NCI-H2196 (cell line): Measurements from ENCODE around the gene SPATA12.
A peak's percentile ranks its signal among the peaks of the same experiment; 100 is the strongest.

Experiments
- DNase-seq: peaks from one replicate; lab custom pipeline; 2025; ENCODE audit not compliant: unreplicated experiment; lab: John Stamatoyannopoulos, UW

SPATA12 gene, protein sequence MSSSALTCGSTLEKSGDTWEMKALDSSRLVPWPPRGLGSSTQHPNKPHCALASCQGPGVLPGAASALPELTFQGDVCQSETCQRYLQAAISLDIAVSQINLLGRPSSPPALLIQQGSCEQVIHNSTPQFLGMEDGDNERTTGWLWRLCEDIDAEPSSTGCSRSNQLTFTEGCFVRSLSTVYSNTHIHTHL

DNA sequence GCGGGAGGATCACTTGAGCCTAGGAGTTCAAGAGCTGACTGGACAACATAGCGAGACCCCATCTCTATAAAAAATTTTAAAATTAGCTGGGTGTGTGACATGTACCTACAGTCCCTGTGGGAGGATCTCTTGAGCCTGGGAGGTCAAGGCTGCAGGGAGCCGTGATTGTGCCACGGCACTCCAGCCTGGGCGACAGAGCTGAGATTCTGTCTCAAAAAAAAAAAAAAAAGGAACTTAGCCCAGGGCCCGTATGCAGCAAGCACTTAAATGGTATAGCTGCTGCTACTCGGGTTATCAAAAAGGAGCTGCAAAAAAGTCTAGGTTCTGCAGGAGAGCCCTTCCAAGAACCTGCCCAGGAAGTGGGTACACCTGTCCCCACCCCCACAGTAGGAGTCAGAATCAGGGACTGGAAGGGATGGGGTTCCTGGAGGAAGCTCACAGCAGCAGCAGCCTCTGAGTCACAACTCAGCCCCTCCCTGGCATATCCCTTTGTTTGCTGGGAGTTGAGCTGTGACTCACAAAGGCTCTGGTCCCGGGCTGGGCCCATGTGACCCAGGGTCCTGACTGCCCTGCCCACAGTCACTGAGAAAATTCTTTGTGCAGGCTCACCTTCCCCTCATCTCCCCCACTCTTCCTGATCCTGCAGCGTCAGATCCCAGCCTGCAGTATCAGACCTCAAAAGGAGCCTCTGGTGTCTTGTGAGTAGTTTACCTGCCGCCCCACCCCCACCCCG, at the start of gene SPATA12:
Gene SPATA12, plus strand, starts transcription at position 576 of the 733 bp plus-strand sequence. CDS start 13,031 bp downstream, outside the sequence.
- peak; percentile 57 for DNase-seq

DNA sequence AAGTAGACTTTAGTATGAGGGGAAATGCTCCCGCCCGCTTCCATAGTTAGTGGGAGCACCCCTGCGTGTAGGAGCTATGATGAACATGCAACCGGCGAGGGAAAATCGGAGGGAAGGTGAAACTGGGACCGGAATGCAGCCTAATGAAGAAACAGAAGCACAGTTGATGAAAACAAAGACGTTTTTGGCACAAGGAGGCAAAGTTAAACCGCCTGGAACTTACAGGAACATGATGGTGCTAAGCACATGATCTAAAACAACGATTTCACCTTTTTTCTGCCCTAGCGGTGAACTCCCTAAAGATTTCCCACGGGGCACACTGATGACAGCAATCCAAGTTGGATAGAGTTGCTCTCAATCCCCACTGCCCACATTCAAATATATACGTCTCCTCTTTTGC, 49.4 kb upstream of the SPATA12 start:
- DNase-seq = no peak

DNA sequence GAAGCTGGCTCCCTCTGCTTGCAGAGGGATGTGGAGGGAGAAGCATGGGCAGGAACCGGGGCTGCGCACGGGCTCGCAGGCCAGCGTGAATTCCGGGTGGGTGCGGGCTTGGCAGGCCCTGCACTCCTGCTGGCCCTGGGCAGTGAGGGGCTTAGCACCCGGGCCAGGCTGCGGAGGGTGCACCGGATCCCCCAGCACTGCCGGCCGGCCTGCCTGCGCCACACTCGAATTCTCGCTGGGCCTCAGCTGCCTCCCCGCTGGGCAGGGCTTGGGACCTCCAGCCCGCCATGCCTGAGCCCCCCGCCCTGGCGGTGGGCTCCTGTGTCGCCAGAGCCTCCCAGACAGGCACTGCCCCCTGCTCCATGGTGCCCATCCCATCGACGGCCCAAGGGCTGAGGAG, 47.6 kb upstream of the SPATA12 start:
- DNase-seq = no peak

DNA sequence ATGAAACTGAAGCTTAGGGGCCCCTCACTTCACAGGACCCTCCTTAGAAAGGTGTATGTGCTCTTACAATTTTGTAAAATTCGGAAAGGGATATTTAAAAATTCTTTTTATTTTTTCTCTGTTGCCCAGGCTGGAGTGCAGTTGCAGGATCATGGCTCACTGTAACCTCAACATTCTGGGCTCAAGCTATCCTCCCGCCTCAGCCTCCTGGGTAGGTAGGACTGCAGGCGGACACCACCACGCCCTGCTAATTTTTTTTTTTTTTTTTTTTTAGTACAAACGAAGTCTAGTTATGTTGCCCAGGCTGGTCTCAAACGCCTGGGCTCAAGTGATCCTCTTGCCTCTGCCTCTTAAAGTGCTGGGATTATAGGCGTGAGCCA, 45.1 kb upstream of the SPATA12 start:
- no peak for DNase-seq

DNA sequence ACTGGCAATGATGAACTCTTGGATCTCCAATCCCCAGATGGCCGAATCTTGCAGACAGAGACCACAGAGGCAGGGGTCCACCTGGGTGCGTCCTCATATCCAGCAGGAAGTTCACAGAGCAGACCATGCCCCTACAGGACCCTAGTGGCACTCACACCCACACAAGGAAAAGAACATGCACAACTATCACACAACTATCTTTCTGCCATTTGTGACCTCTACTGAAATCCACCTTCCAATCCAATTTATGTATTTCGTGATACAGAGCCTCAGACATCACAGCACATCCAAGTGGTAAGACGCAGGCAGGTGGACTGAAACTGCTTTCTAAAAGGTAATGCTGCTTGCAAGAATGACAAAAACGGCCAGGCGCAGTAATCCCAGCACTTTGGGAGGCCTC, 44.6 kb upstream of the SPATA12 start:
- DNase-seq = no peak

DNA sequence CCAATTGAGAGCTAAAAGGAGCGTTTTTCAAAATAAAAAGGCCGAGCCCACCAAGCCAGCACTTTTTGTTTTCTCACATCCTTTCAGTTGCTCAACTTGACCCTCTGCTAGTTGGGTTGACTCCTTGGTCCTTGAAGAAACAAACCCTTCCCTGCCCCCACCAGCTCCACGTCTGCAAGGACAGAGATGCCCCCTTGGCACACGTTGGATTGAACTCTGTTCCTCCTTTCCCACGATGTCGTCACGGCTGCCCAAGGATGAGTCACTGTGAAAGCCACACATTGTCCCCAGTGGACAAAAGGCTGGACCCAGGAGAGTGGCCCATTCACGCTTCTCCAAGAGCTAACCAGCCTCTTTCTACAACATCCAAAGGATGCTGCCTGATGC, 43.0 kb upstream of the SPATA12 start:
- DNase-seq = no peak

DNA sequence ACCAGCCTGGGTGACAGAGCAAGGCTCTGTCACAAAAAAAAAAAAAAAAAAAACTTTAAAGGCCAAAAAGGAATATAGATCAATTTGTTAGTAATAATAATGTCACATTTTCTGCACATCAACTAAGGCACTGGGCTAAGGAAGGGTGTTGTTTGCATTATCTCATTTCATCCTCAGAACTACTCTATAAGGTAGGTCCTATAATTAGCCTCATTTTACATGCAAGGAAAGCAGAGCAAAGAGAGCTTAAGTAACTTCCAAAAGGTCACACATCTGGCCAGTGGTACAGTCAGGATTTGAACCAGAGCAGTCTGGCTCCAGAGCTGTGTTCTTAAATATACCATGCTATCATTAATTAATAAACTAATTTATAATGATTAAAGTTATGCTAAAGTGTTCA, 42.2 kb upstream of the SPATA12 start:
- no peak for DNase-seq

DNA sequence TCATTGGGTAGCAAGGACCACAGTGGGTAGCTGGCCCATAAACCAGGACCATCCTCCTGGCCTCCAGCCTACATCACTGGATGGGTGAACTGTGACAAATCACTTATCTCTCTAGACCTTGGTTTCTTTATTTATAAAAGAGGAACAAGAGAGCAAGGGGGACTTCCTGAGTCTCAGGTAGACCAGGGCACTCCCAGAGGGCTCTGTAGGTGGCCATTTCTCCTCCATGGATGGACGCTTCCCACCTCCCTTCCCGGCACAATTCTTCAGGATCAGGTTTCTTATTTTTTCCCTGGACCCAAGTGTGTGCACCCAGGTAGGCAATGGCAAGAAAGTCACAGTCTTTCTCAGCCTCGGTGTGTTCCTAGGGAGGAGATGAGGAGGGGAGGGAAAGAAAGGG, 41.4 kb upstream of the SPATA12 start:
- DNase-seq = no peak

DNA sequence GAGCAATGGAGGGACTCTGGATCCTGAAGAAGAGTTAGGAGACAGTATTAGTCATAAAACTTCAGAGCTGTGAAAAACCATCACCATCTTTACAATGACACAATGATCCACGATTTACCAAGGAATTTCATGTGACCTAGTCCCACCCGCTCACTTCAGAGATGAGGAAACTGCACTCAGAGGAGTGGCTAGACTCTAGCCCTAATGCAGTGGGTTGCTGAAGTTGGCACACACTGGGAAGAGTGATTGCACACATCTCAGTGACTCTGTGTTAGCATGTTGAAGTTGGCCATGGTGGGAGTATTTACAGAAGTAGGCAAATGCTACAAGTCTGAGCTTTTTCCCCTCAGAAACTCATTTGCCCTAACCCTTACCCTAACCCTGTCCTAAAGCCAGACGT, 35.2 kb upstream of the SPATA12 start:
- no peak for DNase-seq

DNA sequence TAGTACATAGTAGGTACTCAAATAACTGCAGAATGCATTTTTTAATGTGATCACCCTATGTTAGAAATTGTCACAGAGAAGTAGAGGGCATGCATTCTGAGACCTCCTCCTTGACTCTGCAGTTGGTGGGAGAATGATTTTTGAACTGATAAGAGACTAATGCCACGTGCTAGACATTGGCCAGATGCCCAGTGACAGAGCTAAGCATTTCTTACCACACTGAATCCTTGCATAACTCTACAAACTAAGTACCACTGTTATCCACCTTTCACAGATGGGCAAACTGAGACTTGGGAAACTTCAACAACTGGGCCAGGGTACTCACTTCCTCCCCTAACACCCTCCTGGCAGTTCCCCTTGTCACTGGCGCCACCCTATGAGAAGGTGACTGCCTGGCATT, 33.5 kb upstream of the SPATA12 start:
- DNase-seq = no peak

DNA sequence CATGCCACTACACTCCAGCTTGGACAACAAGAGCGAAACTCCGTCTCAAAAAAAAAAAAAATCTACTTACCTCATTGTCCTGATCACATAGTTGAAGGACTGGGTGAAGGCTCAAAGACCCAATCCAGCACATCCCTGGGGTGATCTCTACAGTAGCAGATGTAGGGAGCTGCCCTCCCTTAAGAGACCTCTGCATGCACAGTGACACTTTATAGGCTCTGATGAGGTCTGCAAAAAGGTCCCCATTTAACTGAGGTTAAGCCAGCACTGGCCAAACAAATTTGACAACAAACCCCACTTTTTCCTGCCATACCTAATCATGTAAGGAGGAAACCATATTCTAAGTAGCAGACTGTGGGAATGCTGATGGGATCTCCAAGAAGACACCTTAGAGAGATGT, 31.1 kb upstream of the SPATA12 start:
- no peak for DNase-seq

DNA sequence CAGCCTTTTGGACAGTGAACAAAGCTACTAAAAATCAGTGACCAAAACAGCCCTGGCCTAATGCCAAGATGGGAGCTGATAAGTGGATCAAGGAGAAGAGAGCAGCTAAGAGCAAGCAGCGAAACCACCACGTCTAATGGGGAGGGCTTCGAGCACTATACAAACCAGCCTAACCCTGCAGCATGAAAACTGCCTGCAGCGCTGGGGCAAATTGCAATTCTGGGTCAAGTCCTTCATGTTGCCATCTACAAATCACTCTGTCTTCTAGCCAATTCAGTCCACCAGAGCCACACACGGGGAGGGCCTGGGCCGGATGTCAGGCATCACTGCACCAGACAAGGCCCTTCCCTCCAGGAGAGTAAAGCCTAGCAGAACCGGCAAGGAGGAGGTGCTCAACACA, 30.5 kb upstream of the SPATA12 start:
- DNase-seq = peak; percentile 62

DNA sequence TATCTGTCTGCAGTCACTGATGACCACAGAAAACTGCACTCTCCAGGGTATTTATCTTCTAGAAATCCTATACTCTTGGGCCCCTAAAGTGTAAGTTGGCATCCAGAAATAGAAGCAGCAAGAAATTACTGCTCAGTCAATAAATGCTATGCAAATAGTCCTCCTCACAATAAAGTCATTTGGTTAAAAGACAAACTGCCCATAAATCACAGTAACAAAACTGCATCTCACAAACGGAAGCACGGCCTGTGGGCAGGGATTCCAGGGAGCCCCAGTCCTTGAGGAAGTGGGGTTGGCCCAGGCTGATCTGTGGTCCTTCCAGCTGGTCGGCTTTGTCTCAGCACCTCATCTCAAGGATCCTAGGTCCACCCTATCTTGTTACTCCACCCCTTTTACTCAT, 29.7 kb upstream of the SPATA12 start:
- no peak for DNase-seq

DNA sequence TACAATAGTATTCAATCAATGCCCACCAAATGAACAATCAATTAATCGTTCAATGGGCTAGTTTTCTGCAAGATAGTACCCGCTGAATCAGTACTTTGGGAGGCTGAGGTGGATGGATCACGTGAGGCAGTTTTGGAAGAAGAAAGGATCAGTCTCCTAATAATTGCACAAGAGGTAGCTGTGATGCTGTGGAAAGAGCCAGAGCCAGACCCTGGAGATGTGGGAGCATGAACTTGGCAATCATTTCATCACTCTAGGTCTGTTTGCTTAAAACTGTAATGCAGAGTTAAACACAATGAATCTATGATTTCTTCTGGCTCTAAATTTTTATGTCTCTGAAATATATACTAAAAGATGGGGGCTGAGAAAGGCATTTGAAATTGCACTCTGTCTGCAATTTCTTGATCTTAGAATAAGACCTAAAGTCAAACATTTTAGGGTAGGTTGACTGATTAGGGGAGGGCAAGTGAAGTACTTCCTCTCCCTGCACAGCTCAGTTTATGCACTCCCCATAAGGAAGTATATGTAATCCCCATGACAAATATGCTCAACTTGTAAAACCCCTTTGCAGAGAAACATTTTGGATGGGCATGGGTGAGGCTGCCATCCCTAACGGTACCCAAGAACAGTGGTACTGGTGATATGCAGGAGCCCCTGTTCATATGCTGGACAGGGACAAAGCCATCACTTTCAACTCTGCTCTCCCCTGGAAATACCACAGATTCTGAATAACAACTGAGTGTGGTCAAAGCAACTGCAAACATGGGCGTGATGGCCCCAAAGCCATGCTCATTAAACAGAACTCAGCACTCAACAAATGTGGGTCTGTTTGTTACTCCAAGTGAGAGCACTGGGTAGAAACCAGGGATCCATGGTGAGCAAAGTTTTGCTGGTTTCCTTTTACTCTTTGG, 28.6 kb upstream of the SPATA12 start:
- no peak for DNase-seq

DNA sequence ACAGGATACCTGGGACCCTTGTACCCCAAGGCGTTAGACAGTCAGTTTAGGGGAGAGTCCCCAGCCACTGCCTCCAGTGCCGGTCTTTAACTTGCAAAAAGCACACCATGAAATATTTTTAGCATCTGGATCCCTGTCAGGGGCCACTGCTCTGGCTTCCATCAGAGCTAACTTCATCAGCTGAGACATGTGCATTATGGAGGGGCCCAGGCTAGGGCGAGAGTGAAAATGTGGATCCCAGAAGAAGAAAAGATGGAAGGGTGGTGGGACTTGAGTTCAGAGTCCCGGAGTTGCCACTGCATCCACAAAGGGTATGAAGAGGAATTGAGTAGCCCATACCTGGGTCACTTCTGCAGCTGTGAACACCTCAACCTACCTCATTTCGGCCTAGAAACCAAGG, 23.5 kb upstream of the SPATA12 start:
- no peak for DNase-seq

DNA sequence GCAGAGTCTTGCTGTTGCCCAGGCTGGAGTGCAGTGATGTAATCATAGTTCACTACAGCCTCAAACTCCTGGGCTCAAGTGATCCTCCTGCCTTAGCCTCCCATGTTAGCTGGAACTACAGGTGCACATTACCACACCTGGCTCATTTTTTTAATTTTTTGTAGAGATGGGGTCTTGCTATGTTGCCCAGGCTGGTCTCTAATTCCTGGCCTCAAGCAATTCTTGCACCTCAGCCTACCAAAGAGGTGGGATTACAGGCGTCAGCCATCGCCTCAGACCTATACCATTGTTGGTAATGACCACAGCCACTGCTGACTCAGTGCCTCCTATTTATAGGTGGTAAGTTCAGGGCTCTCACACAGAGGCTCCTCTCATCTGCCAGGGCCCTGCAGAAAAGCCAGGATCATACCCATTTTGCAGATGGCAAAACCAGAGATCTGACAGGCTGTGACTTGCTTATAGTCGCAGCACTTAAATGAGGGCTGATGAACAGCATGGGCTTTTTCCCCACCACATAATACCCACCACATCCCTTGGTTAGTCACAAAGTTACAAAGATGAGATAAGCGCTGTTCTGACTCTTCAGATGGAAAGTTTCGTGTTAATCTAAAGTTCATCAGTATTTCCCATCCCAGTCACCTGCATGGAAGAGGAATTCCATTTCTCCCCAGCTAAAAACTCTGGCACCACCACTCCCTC, 21.8 kb upstream of the SPATA12 start:
- no peak for DNase-seq

DNA sequence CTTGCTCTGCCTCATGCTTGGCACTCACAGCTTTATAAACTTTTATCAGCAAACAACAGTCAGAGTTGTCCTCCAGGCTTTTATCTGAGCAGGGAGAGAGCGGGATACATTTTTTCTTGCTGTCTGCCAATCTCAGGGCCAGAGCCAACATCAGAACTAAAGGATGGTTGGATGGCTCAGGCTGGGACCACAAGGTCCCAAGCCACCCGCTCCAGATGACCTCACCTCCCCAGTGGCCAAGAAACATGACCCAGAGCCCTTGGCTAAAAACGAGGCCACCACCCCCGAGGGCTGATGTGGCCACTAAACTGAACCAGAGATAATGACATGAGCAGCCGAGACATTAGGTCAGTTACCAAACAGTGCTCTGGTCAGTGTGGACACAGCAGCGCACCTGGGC, 18.8 kb upstream of the SPATA12 start:
- no peak for DNase-seq

DNA sequence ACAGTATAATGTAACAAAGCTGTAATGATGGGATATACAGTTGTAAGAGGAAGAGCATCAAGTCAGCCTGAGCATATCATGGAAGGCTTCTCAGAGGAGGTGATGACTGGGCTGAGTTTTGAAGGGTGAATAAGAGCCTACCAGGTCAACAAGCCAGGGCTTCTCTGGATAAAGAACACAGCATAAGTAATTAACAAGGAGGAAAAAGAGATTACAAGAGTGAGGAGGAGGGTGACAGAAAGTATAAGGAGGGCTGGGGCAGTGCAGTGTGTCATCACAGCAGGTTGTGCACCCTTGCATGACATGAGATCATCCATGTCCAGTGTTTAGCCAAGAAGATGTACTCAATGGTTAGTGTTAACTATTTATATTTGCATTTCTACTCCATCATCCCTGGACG, 16.9 kb upstream of the SPATA12 start:
- DNase-seq = no peak

DNA sequence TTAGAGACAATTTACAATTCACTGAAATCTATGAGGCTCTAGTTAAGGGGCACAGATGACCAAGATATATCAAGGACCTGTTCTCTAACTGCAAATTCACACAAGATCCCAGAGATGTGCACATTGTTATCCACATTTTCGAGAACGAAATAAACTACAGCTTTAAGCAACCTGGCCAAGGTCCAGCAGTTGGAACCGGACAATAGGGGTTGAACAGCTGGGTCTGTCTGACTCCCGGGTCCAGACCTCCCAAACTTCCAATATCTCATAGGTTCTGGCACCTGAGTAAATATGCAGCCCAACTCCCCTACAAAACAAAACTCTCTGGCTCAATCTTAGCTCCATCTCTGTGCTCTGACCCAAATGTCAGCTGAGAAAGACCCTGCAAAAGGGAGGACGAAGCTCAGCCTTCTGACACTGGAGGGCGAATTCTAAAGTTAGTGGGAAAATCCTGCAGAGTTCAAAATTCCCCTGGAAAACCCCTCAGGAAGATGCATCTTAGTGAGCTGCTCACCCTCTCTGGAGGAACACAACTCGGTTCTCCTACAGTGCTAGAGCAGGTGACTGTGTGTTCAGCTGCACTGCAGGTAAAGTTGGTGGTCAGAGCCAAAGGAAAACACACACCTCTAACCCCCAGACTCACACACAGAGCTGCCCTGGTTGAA, 14.2 kb upstream of the SPATA12 start:
- no peak for DNase-seq

DNA sequence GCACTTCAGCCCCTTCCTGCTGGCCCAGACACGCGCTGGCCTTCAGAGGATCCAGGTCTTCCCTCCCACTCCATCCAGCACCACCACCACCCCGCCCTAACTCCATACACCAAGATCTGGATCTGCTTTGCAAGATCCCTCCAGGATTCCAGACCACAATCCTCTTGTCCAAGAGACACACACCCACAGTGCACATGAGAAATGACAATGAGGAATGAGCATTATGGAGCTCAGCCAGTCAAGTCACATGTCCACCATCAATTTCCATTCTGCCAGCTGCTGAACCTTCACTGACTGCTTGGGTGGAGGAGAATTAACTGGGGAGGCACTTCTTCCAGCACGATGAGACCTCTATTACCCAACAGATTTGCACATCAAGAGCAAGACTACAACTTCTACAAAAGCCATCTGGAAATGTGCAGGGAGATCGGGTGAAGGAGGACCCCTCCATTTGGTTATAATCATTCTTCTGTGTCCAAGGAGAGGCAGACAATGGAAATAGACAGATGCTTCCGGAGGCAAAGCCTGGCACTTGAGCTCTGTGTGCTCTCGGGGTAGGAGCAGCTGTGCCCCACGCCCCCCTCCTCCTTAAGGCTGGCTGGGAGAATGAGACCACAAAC, 12.3 kb upstream of the SPATA12 start:
- DNase-seq = peak; percentile 40
